Lower lobe of right lung (tissue), 2 donors: ENCODE results near the gene KRTAP3-1. TPM values are rescaled to one million over a fixed set of nuclear protein-coding genes. Genes with fewer than 3 reads are reported as not detected.
"Not testable (repeated sequence)": the region's sequence is repeated elsewhere in the genome, so short reads cannot be mapped to it uniquely, and the experiment has no call there.

ENCODE experiments used
- ATAC-seq, 2 donors: fragments of 200-7000 bp; cut with Tn5 transposase; one replicate each; pipeline ENCODE4 v1.9.1; 2020 to 2022; ENCODE audit warnings: mild to moderate bottlenecking in 2 of 2, moderate library complexity in 2 of 2
- DNase-seq: peaks from one replicate; pipeline ENCODE4 v3.0.0-alpha.2; 2020
- H3K27ac ChIP-seq: fragments of 200-600 bp; one replicate; pipeline ENCODE4 v1.8.0; 2022
- H3K27me3 ChIP-seq: fragments of 200-600 bp; one replicate; pipeline ENCODE4 v1.8.0; 2022; ENCODE audit warnings: low read depth
- H3K36me3 ChIP-seq: fragments of 200-600 bp; one replicate; pipeline ENCODE4 v1.8.0; 2022; ENCODE audit warnings: mild to moderate bottlenecking
- H3K4me1 ChIP-seq: fragments of 200-600 bp; one replicate; pipeline ENCODE4 v1.8.0; 2022
- H3K4me3 ChIP-seq: fragments of 200-600 bp; one replicate; pipeline ENCODE4 v1.8.0; 2022; ENCODE audit warnings: mild to moderate bottlenecking
- H3K9me3 ChIP-seq: fragments of 200-600 bp; one replicate; pipeline ENCODE4 v1.8.0; 2022
- CTCF ChIP-seq: fragments of 200-600 bp; IDR thresholded peaks from one replicate; pipeline ENCODE4 v1.8.0; 2022; ENCODE audit warnings: antibody characterized with exemption, mild to moderate bottlenecking
- intact Hi-C: fragments of 100-400 bp; cut with DNase I; formaldehyde crosslinking; loops from one replicate; pipeline ENCODE4 v1.11.0; 2022
- total RNA-seq: library from RNA; stranded (reverse); fragmentation: NEBNext Ultra II Directional; extraction: Animal tissue kit (Norgen Biotek cat#: 25700); gene quantifications from one replicate; pipeline ENCODE4 v1.2.1, GENCODE V29; 2021
- donor health status: DM: no; HTN: yes; CAD: no; lungs with severe emphysema.

The KRTAP3-1 gene
- total RNA-seq, 1 donor from 2014 or later, result not detected

GRCh38 chr17:41048441-41048840, 39.5 kb upstream of the KRTAP3-1 start:
- no peak for DNase-seq
- no peak overlapping the region for H3K4me3 ChIP-seq
- intact Hi-C loops, result no loop called here
- no peaks in the 10 kb centered on the region for H3K4me1 ChIP-seq
- H3K27me3 ChIP-seq, result peaks cover 19% of the 10 kb centered on the region
- TF ChIP-seq CTCF, result no peak
- H3K36me3 ChIP-seq, result no peaks in the 10 kb centered on the region
- no peaks in the 10 kb centered on the region for H3K9me3 ChIP-seq
- ATAC-seq, result no peak
- no peak overlapping the region for H3K27ac ChIP-seq

- H3K27ac ChIP-seq, H3K4me3 ChIP-seq, H3K36me3 ChIP-seq, H3K4me1 ChIP-seq, intact Hi-C loops, H3K9me3 ChIP-seq, DNase-seq: not testable (repeated sequence)
- peak; percentile 13 to 16 for ATAC-seq
- peaks cover 19% of the 10 kb centered on the region for H3K27me3 ChIP-seq
These were observed 38.0 kb upstream of the KRTAP3-1 start, which contains the start of gene KRTAP2-1 for GRCh38 chr17:41046735-41047465. Gene KRTAP2-1, minus strand, starts transcription at chr17:41047316. Its CDS starts 49 bp downstream, at chr17:41047267.

- TF ChIP-seq CTCF, result no peak
- H3K27me3 ChIP-seq, result peaks cover 9% of the 10 kb centered on the region
- no peaks in the 10 kb centered on the region for H3K4me1 ChIP-seq
- no peak overlapping the region for H3K27ac ChIP-seq
- H3K4me3 ChIP-seq, result no peak overlapping the region
- intact Hi-C loops, result no loop called here
- H3K9me3 ChIP-seq, result no peaks in the 10 kb centered on the region
- H3K36me3 ChIP-seq, result no peaks in the 10 kb centered on the region
- DNase-seq (no peak), ATAC-seq (no peak)
These were observed 34.0 kb upstream of the KRTAP3-1 start for GRCh38 chr17:41042953-41043352.

- DNase-seq, ATAC-seq, H3K9me3 ChIP-seq, H3K27ac ChIP-seq, H3K27me3 ChIP-seq, H3K4me1 ChIP-seq, H3K4me3 ChIP-seq, H3K36me3 ChIP-seq, intact Hi-C loops: not testable (repeated sequence)
These were observed 32.0 kb upstream of the KRTAP3-1 start, which contains the start of gene KRTAP1-1 for GRCh38 chr17:41040783-41041571. Gene KRTAP1-1, minus strand, starts transcription at chr17:41041450. Its CDS starts 53 bp downstream, at chr17:41041397.

GRCh38 chr17:41037853-41038350, 29.0 kb upstream of the KRTAP3-1 start:
- no peaks in the 10 kb centered on the region for H3K27me3 ChIP-seq
- TF ChIP-seq CTCF, result no peak

GRCh38 chr17:41034346-41034935, 25.5 kb upstream of the KRTAP3-1 start, which contains the start of gene KRTAP1-3:
Gene KRTAP1-3, minus strand, starts transcription at chr17:41034874. Its CDS starts 53 bp downstream, at chr17:41034821.
- H3K27me3 ChIP-seq, H3K36me3 ChIP-seq, H3K9me3 ChIP-seq, H3K27ac ChIP-seq, H3K4me1 ChIP-seq, intact Hi-C loops, H3K4me3 ChIP-seq, DNase-seq, ATAC-seq: not testable (repeated sequence)

More at GRCh38 chr17:41037853-41038350, 29.0 kb upstream of the KRTAP3-1 start:
- Histone ChIP-seq H3K36me3 (no peaks in the 10 kb centered on the region), H3K4me1 (no peaks in the 10 kb centered on the region), H3K4me3 (no peak overlapping the region), H3K27ac (no peak overlapping the region), H3K9me3 (no peaks in the 10 kb centered on the region)
- intact Hi-C loops, result no loop called here
- ATAC-seq (no peak), DNase-seq (no peak)
